A673 (cell line): Measurements from ENCODE around the gene ATRX.

ENCODE experiments used
- CTCF ChIP-seq: fragments of 300-800, 200-600 bp; sonication (generic); conservative IDR thresholded peaks from 2 replicates; pipeline ENCODE4 v1.5.1; 2017; ENCODE audit warnings: low read depth, mild to moderate bottlenecking, antibody characterized with exemption, low read length, moderate library complexity, mixed read lengths
- EZH2 ChIP-seq: fragments of 200-600 bp; sonication (generic); IDR thresholded peaks from 2 replicates; pipeline ENCODE4 v1.6.1; 2017; ENCODE audit warnings: borderline replicate concordance, low read depth, mild to moderate bottlenecking, mixed read lengths, antibody characterized with exemption, low read length; ENCODE audit not compliant: poor library complexity, severe bottlenecking

GRCh38 chrX:77658886-77659285 lies 127.1 kb downstream of the ATRX start:
- TF ChIP-seq CTCF (no peak), EZH2 (no peak)
